RWPE2 (cell line): ENCODE data around the gene DDC.

Experiments
- ATAC-seq: fragments of 200-7000 bp; cut with Tn5 transposase; 3 replicates; pipeline ENCODE4 v1.9.1; 2021; ENCODE audit warnings: low read depth
- DNase-seq: peaks from one replicate; pipeline ENCODE4 v3.0.0-alpha.2; 2020; ENCODE audit warnings: low spot score
- H3K27ac ChIP-seq: fragments of 450-650 bp; 2 replicates; pipeline ENCODE4 v1.5.1; 2017; ENCODE audit warnings: mild to moderate bottlenecking; ENCODE audit not compliant: poor library complexity, severe bottlenecking
- H3K27me3 ChIP-seq: fragments of 250-450 bp; sonication (Bioruptor Pico); 2 replicates; pipeline ENCODE4 v1.5.1; 2021; ENCODE audit warnings: mild to moderate bottlenecking, moderate library complexity; ENCODE audit not compliant: insufficient read depth, poor library complexity, severe bottlenecking
- H3K36me3 ChIP-seq: fragments of 250-450 bp; sonication (Bioruptor Pico); 2 replicates; pipeline ENCODE4 v1.5.1; 2020; ENCODE audit warnings: low read depth, mild to moderate bottlenecking, moderate library complexity
- H3K4me1 ChIP-seq: fragments of 250-450 bp; sonication (Bioruptor Pico); 2 replicates; pipeline ENCODE4 v1.5.1; 2021; ENCODE audit warnings: mild to moderate bottlenecking, moderate library complexity; ENCODE audit not compliant: insufficient read depth, poor library complexity, severe bottlenecking
- H3K4me3 ChIP-seq: fragments of 250-450 bp; sonication (Bioruptor Pico); 2 replicates; pipeline ENCODE4 v1.5.1; 2021; ENCODE audit warnings: mild to moderate bottlenecking, moderate library complexity; ENCODE audit not compliant: severe bottlenecking
- H3K9me3 ChIP-seq: fragments of 250-450 bp; sonication (Bioruptor Pico); 2 replicates; pipeline ENCODE4 v1.5.1; 2021; ENCODE audit warnings: mild to moderate bottlenecking, moderate library complexity; ENCODE audit not compliant: severe bottlenecking
- TF ChIP-seq, protein P1 (sequence below): fragments of 450-650 bp; IDR thresholded peaks from one replicate; pipeline ENCODE4 v1.5.1; 2017; ENCODE audit warnings: mild to moderate bottlenecking, moderate library complexity; ENCODE audit not compliant: poor library complexity, severe bottlenecking

The DDC gene

DNA sequence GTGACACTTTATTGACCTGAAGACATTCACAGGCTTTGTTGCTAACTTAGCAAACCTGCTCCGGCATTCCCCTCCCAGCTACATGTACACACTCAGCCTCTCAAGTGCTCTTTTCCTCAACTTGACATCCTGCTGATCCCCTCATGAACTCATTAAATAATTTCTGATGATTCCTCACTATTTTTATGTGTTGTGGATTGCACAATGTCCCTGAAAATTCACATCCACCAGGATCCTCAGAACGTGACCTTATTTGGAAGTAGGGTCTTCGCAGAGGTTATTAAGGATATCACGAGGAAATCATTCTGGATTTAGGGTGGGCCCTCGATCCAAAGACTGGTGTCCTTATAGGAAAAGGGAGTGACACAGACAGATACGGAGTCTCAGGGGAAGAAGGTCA, 142.3 kb downstream of the DDC start:
- no peaks in the 10 kb centered on the region for H3K27me3 ChIP-seq
- H3K27ac ChIP-seq, result no peak overlapping the region
- no peaks in the 10 kb centered on the region for H3K36me3 ChIP-seq
- TF ChIP-seq, protein P1, sequence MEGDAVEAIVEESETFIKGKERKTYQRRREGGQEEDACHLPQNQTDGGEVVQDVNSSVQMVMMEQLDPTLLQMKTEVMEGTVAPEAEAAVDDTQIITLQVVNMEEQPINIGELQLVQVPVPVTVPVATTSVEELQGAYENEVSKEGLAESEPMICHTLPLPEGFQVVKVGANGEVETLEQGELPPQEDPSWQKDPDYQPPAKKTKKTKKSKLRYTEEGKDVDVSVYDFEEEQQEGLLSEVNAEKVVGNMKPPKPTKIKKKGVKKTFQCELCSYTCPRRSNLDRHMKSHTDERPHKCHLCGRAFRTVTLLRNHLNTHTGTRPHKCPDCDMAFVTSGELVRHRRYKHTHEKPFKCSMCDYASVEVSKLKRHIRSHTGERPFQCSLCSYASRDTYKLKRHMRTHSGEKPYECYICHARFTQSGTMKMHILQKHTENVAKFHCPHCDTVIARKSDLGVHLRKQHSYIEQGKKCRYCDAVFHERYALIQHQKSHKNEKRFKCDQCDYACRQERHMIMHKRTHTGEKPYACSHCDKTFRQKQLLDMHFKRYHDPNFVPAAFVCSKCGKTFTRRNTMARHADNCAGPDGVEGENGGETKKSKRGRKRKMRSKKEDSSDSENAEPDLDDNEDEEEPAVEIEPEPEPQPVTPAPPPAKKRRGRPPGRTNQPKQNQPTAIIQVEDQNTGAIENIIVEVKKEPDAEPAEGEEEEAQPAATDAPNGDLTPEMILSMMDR, result no peak
- no peak for DNase-seq
- no peaks in the 10 kb centered on the region for H3K9me3 ChIP-seq
- no peaks in the 10 kb centered on the region for H3K4me1 ChIP-seq
- no peak overlapping the region for H3K4me3 ChIP-seq
- ATAC-seq, result no peak

GRCh38 chr7:50421043-50421442, 144.2 kb downstream of the DDC start:
- Histone ChIP-seq H3K9me3 (no peaks in the 10 kb centered on the region), H3K4me3 (no peak overlapping the region), H3K27ac (no peak overlapping the region), H3K36me3 (no peaks in the 10 kb centered on the region), H3K27me3 (no peaks in the 10 kb centered on the region), H3K4me1 (no peaks in the 10 kb centered on the region)
- ATAC-seq (no peak), DNase-seq (no peak)
- TF ChIP-seq, protein P1, result no peak

GRCh38 chr7:50418526-50419290, 146.5 kb downstream of the DDC start:
- no peaks in the 10 kb centered on the region for H3K27me3 ChIP-seq
- no peaks in the 10 kb centered on the region for H3K36me3 ChIP-seq
- H3K9me3 ChIP-seq, result no peaks in the 10 kb centered on the region
- H3K27ac ChIP-seq, result no peak overlapping the region
- DNase-seq, result no peak
- no peak overlapping the region for H3K4me3 ChIP-seq
- ATAC-seq, result no peak
- H3K4me1 ChIP-seq, result no peaks in the 10 kb centered on the region
- TF ChIP-seq, protein P1, result no peak

GRCh38 chr7:50418086-50418515, 147.1 kb downstream of the DDC start:
- Histone ChIP-seq H3K27me3 (no peaks in the 10 kb centered on the region), H3K4me3 (no peak overlapping the region), H3K4me1 (no peaks in the 10 kb centered on the region), H3K9me3 (no peaks in the 10 kb centered on the region), H3K36me3 (no peaks in the 10 kb centered on the region), H3K27ac (no peak overlapping the region)
- ATAC-seq, result peak; percentile 99
- no peak for DNase-seq
- TF ChIP-seq, protein P1, result peak; percentile 91

DNA sequence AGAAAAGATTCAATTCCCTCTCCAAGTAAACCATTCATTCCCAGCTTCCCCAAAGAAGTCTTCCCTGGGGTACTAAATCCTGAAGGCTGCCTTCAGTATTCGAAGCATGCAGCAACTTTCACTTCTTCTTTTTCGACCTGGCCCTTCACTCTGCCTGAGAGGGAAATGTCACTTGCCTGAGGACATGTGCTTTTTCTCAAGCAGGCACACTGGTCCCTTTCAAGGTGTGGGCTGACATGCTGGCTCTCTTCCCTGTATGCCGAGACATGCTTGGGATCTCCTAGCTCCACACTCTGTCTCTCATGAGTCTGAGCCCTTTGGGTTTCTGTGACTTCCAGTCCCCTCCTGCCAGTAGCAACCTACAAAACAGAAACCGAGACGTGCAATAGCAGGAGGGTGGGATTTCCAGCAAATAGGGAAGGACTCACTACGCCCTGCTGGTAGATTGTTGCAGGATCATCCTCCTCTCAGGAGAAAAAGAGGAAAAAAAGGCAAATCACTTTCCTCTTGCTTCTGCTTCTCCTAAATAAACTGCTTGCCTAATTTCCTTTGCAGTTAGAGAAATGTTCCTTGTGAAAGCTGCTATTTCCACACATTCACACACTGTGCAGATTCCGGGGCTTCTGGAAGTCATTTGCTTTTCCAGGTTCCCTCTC, 148.6 kb downstream of the DDC start:
- H3K27ac ChIP-seq, result no peak overlapping the region
- H3K4me3 ChIP-seq, result no peak overlapping the region
- DNase-seq (no peak), ATAC-seq (no peak)
- H3K9me3 ChIP-seq, result no peaks in the 10 kb centered on the region
- TF ChIP-seq, protein P1, result no peak
- no peaks in the 10 kb centered on the region for H3K4me1 ChIP-seq
- no peaks in the 10 kb centered on the region for H3K27me3 ChIP-seq
- H3K36me3 ChIP-seq, result no peaks in the 10 kb centered on the region
